RWPE2 (cell line): ENCODE results near the gene CARMIL3.

ENCODE experiments used
- ATAC-seq: fragments of 200-7000 bp; cut with Tn5 transposase; 3 replicates; pipeline ENCODE4 v1.9.1; 2021; ENCODE audit warnings: low read depth
- DNase-seq: peaks from one replicate; pipeline ENCODE4 v3.0.0-alpha.2; 2020; ENCODE audit warnings: low spot score
- H3K27ac ChIP-seq: fragments of 450-650 bp; 2 replicates; pipeline ENCODE4 v1.5.1; 2017; ENCODE audit warnings: mild to moderate bottlenecking; ENCODE audit not compliant: poor library complexity, severe bottlenecking
- H3K27me3 ChIP-seq: fragments of 250-450 bp; sonication (Bioruptor Pico); 2 replicates; pipeline ENCODE4 v1.5.1; 2021; ENCODE audit warnings: mild to moderate bottlenecking, moderate library complexity; ENCODE audit not compliant: insufficient read depth, poor library complexity, severe bottlenecking
- H3K36me3 ChIP-seq: fragments of 250-450 bp; sonication (Bioruptor Pico); 2 replicates; pipeline ENCODE4 v1.5.1; 2020; ENCODE audit warnings: low read depth, mild to moderate bottlenecking, moderate library complexity
- H3K4me1 ChIP-seq: fragments of 250-450 bp; sonication (Bioruptor Pico); 2 replicates; pipeline ENCODE4 v1.5.1; 2021; ENCODE audit warnings: mild to moderate bottlenecking, moderate library complexity; ENCODE audit not compliant: insufficient read depth, poor library complexity, severe bottlenecking
- H3K4me3 ChIP-seq: fragments of 250-450 bp; sonication (Bioruptor Pico); 2 replicates; pipeline ENCODE4 v1.5.1; 2021; ENCODE audit warnings: mild to moderate bottlenecking, moderate library complexity; ENCODE audit not compliant: severe bottlenecking
- H3K9me3 ChIP-seq: fragments of 250-450 bp; sonication (Bioruptor Pico); 2 replicates; pipeline ENCODE4 v1.5.1; 2021; ENCODE audit warnings: mild to moderate bottlenecking, moderate library complexity; ENCODE audit not compliant: severe bottlenecking
- TF ChIP-seq, protein P1 (sequence below): fragments of 450-650 bp; IDR thresholded peaks from one replicate; pipeline ENCODE4 v1.5.1; 2017; ENCODE audit warnings: mild to moderate bottlenecking, moderate library complexity; ENCODE audit not compliant: poor library complexity, severe bottlenecking

Gene CARMIL3

GRCh38 chr14:24075485-24076301 lies 23.9 kb downstream of the CARMIL3 start:
- Histone ChIP-seq H3K9me3 (no peaks in the 10 kb centered on the region), H3K27me3 (no peaks in the 10 kb centered on the region), H3K27ac (no peak overlapping the region), H3K36me3 (no peaks in the 10 kb centered on the region), H3K4me3 (no peak overlapping the region), H3K4me1 (no peaks in the 10 kb centered on the region)
- ATAC-seq (no peak), DNase-seq (no peak)
- TF ChIP-seq, protein P1, sequence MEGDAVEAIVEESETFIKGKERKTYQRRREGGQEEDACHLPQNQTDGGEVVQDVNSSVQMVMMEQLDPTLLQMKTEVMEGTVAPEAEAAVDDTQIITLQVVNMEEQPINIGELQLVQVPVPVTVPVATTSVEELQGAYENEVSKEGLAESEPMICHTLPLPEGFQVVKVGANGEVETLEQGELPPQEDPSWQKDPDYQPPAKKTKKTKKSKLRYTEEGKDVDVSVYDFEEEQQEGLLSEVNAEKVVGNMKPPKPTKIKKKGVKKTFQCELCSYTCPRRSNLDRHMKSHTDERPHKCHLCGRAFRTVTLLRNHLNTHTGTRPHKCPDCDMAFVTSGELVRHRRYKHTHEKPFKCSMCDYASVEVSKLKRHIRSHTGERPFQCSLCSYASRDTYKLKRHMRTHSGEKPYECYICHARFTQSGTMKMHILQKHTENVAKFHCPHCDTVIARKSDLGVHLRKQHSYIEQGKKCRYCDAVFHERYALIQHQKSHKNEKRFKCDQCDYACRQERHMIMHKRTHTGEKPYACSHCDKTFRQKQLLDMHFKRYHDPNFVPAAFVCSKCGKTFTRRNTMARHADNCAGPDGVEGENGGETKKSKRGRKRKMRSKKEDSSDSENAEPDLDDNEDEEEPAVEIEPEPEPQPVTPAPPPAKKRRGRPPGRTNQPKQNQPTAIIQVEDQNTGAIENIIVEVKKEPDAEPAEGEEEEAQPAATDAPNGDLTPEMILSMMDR = no peak

DNA sequence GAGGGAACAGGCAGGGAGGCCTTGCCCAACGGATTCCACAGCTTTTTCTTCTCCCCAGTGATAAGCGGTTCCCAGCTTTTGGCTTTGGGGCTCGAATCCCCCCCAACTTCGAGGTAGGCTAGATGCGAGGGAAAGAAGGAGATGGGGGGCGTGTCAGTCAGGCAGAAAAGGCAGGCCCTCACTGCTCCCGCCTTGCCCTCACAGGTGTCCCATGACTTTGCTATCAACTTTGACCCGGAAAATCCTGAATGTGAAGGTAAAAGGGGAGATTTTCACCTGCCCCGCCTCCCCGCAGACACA lies 24.4 kb downstream of the CARMIL3 start:
- ATAC-seq = no peak
- H3K36me3 ChIP-seq = no peaks in the 10 kb centered on the region

DNA sequence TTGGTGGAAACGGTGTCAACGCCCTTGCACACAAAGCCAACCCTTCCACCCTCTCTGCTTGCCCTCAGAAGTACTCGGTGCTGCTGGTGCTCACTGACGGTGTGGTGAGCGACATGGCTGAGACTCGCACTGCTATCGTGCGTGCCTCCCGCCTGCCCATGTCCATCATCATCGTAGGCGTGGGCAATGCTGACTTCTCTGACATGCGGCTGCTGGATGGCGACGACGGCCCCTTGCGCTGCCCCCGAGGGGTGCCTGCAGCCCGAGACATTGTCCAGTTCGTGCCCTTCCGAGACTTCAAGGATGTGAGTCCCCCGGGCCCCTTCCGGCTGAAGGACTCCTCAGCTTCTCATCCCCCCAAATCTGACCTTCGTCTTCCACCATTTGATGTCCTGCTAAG lies 25.3 kb downstream of the CARMIL3 start:
- TF ChIP-seq, protein P1 = no peak
- H3K9me3 ChIP-seq = no peaks in the 10 kb centered on the region
- H3K4me3 ChIP-seq = no peak overlapping the region
- no peaks in the 10 kb centered on the region for H3K27me3 ChIP-seq
- H3K27ac ChIP-seq = no peak overlapping the region
- no peak for ATAC-seq
- H3K4me1 ChIP-seq = no peaks in the 10 kb centered on the region
- H3K36me3 ChIP-seq = no peaks in the 10 kb centered on the region
- DNase-seq = no peak

More for the DNA sequence above, 24.4 kb downstream of the CARMIL3 start:
- Histone ChIP-seq H3K27ac (no peak overlapping the region), H3K4me1 (no peaks in the 10 kb centered on the region), H3K9me3 (no peaks in the 10 kb centered on the region), H3K27me3 (no peaks in the 10 kb centered on the region), H3K4me3 (no peak overlapping the region)
- DNase-seq = no peak
- TF ChIP-seq, protein P1 = no peak

DNA sequence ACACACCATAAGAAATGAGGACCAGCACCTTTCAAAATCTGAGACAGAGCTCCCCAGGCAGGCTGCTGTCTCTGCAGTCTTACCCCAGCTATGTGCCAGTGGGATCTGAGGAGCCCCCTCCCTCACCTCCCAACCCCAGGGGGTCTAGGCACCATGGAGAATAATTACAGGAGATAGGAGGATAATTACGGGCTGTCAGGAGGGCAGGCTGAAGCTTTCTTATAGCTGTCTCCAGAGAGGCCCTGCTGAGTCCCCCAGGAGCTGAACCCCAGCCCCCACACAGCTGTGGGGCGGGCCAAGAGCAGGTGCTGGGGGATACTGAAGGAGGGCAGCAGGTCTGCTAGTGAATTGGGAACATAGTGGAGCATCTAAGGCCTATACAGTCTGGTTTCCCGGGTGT lies 26.3 kb downstream of the CARMIL3 start:
- Histone ChIP-seq H3K4me3 (no peak overlapping the region), H3K27me3 (no peaks in the 10 kb centered on the region), H3K36me3 (no peaks in the 10 kb centered on the region), H3K27ac (no peak overlapping the region), H3K4me1 (no peaks in the 10 kb centered on the region), H3K9me3 (no peaks in the 10 kb centered on the region)
- TF ChIP-seq, protein P1 = no peak
- no peak for ATAC-seq
- DNase-seq = no peak

DNA sequence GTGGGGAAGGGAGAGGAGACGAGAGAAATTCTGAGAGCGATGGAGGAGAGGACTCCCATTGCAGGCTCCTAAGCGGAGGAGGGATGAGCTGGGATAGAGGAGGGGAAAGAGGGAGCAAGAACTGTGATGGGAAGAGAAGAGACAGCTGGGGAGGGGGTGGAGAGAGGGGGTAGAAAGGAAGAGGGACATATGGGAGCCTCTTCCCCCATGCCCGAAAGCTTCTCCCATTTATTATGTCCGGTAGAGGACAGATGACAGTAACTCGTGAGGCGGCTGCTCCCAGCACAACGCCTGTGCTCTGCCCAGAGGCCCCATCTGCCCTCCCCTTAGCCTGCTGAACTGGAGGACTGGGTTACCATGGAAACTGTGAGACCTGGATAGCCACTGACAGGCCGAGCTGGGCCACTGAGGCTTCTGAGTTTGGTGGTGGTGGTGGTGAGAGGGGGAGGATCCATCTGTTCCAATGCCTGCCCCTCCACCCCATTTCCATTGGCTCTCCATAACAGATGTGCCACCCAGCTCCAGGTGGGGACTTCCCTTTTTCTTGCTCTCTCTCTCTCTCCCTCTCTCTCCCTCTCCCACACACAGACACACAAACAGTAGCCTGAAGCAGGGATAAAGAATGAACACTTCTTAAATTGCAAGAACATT lies 27.8 kb downstream of the CARMIL3 start:
- Histone ChIP-seq H3K27me3 (no peaks in the 10 kb centered on the region), H3K4me1 (no peaks in the 10 kb centered on the region), H3K4me3 (no peak overlapping the region), H3K27ac (no peak overlapping the region), H3K9me3 (no peaks in the 10 kb centered on the region), H3K36me3 (no peaks in the 10 kb centered on the region)
- no peak for ATAC-seq
- peak; percentile 48 for DNase-seq
- TF ChIP-seq, protein P1 = no peak
